GM19238 (cell line): ENCODE measurements around the gene HOMEZ.

Experiments
- DNase-seq: peaks from one replicate; pipeline ENCODE4 v3.0.0; 2011; ENCODE audit warnings: low spot score; ENCODE audit not compliant: insufficient read length

The HOMEZ gene

GRCh38 chr14:23307687-23308644 is 22.0 kb upstream of the HOMEZ start:
- no peak for DNase-seq

GRCh38 chr14:23307146-23307530 is 21.2 kb upstream of the HOMEZ start:
- no peak for DNase-seq

DNA sequence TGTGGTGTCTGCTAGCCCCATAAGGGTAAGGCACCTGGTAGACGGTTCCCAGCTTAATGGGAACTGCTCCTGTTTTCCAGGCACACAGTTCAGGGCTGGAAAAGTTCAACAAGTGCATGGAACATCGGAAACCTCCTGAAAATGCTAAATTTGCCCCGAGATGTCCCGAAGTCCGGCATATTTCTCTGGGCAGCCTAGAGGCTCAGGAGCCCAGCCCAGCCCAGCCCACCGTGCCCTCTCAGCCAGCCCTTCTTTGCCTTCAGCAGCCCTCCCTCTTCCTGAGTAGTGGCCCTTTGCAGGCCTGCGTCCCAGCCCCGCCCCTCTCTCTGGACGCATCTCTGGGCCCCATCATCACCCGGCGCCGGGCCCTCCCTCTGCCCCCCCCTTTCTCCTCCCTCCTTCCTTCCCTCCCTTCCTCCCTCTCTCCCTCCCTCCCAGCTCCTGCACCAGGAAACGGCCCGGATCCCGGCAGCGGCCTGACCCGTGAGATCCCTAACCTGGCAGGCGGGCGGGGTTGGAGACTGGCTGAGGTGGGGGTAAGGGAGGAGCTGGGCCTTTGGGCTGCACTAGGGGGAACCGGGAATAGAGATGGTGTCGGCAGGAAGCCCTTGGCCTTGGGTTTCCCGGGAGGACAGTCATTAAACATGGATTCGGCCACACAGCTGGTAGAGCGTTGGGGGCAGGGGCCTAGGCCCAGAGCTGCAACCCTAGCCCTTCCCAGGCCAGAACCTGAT is 20.6 kb upstream of the HOMEZ start, which contains the start of gene BCL2L2:
Gene BCL2L2, plus strand, starts transcription at position 422 of the 734 bp plus-strand sequence. CDS start 935 bp downstream, outside the sequence.
- peak; percentile 57 for DNase-seq

- peak; percentile 70 for DNase-seq
Measured at GRCh38 chr14:23302290-23303225, 16.6 kb upstream of the HOMEZ start, which contains the start of gene PPP1R3E. Gene PPP1R3E (minus strand): TSS chr14:23302859. CDS start chr14:23302576, 283 bp downstream.

GRCh38 chr14:23301969-23302289 is 16.0 kb upstream of the HOMEZ start:
- no peak for DNase-seq

GRCh38 chr14:23301288-23301968 is 15.5 kb upstream of the HOMEZ start:
- peak; percentile 98 for DNase-seq

DNA sequence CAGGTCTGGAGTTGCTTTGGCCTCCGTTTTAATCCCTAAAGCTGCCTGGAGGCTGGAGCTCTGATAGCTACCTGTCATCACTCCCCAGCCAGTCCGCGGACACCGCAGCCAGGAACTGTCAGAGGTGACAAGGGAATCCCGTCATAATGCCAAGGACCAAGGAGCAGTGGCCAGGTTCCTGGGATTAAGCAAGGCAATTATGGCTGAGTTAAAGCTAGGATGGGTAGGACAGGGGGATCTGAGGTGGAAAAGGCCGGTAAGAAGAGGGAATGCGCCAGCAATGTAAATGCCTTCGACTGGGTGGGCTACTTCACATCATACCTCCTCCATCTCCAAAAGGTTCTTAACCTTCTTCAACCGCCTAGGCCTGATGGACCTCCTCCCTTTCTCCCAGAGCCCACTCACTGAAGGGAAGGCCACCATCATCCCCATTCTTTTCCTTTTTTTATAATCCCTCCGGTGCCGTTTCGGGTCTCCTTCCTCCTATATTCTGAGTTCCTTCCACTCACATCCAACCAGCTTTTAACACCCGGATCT is 14.8 kb upstream of the HOMEZ start:
- no peak for DNase-seq

DNA sequence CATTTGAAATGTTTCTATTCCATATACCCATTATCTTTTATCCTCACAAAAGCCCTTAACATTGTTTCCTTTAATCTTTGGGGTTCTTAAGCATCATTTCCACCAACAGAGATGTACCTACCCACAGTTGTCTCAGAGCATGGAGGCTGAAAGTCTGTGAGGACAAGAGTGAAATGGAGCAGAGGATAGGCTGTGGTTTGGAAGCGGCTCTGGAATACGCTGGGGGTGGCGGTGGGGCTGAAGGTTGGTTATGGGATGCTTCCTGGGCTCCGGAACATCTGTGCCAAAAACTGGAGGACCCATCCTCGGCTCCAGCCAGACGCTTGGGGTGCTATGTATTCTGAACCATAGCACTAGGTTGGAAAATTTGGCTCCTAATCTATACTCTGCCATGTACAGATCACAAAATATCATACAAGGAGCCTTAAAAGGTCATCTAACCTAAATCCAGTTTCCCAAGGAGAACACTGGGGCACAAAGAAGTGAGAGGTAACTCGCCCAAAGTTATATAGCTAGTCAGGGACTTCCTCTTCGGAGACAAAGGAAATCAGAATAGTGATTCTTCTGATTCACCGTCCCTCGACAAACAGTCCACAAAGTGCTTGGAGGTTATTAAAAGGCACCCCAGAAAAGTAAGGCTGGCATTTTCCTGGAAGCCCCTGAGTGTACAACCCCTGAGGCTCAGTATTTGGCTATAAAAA is 14.2 kb upstream of the HOMEZ start:
- DNase-seq, result no peak

DNA sequence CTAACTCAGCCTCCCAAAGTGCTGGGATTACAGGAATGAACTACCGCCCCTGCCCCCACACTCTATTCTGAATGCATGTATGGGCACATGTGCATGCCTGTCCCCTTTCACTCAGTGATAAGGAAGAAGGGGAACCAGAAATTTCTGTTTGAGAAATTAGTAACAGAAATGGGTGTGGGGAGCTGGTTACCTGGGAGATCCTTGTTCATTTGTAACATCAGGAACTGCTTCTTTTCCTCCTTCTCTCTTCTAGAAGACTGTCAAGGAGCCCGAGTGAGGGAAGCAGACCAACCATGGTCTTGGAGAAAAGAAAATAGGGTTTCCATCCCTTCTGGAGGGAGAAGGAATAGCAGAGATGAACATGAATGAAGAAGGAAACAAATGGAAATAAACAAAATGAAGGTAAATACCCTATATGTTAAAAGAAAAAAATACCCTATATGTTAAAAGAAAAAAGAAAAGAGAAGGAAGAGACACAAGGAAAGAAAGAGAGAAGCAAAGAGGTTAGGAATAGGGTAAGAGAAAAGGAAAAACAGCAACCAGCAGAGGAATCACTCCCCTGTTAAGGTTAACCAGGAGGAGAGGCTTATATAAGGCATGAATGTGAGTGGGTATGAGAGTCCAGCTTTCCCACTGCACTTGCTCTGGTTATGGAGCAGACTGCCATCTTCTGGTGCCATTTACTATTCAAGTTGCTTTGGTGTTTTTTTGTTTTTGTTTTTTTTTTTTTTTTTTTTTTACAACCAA is 13.5 kb upstream of the HOMEZ start:
- no peak for DNase-seq

GRCh38 chr14:23297611-23298277 is 11.8 kb upstream of the HOMEZ start:
- no peak for DNase-seq

DNA sequence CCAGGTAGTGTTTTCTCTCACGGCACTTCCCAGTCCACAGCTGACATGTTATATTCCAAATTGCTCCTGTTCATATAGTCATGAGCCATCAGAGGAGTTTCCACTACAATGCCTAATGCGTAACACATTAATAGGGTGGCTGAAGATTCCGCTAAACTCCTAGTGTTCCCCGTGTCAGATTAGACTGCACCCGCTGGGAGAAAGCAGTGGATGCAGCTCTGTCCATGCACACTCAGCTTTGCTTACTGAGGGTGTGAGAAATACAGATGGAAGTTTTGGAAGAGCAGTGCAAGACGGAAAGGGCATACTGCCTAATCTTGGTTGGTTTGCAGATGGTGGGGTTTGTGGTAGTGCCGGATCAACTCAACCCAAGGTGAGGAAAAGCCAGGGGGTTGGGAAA is 11.2 kb upstream of the HOMEZ start:
- no peak for DNase-seq

- DNase-seq, result no peak
Measured at GRCh38 chr14:23296012-23296777, 10.3 kb upstream of the HOMEZ start.

GRCh38 chr14:23294734-23295561 is 9.0 kb upstream of the HOMEZ start:
- DNase-seq, result no peak

- DNase-seq, result no peak
Measured at GRCh38 chr14:23286902-23287479, 1.1 kb upstream of the HOMEZ start.

DNA sequence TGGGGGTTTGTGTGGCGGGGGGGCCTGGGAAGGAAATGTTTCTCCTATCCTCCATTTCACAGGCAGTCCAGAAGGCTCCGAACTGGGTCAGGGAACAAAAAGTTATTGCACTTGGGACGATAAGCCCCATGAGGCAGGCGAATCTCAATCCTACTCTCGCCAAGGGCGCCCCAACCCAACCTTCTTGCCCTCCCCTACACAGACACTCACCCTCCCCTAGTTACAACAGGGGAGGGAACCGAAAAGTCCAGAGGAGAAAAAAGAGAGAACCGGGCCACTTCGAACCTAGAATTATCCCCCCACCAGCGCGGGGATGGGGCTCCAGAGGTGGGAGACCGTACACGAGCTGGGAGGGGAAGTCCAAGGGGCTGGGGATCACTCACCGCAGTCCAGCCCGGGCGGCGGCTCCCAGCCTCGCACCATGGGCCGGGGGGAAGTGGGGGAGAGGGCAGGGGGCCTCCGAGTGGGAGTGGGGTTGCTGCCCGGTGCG is 357 bp downstream of the HOMEZ start:
- DNase-seq, result no peak
